Neural progenitor cell (in vitro differentiated cells): Measurements from ENCODE around the gene VAMP2. TPM values are rescaled to one million over a fixed set of nuclear protein-coding genes. Genes with fewer than 3 reads are reported as not detected.

Source experiments
- DNase-seq: peaks from one replicate; pipeline ENCODE4 v3.0.0-alpha.2; 2016; ENCODE audit warnings: low spot score
- H2AFZ ChIP-seq: fragments of 200-600 bp; sonication (generic); replicated peaks from 2 replicates; pipeline ENCODE4 v1.6.1; 2016; ENCODE audit warnings: antibody characterized with exemption
- H3F3A ChIP-seq: fragments of 200-600 bp; sonication (generic); 2 replicates; pipeline ENCODE4 v1.6.1; 2016; ENCODE audit warnings: antibody characterized with exemption, low read depth
- H3K27ac ChIP-seq: fragments of 200-600 bp; sonication (generic); 2 replicates; pipeline ENCODE4 v1.5.1; 2016; ENCODE audit warnings: mild to moderate bottlenecking
- H3K27me3 ChIP-seq: fragments of 200-600 bp; sonication (generic); 2 replicates; pipeline ENCODE4 v1.6.1; 2016; ENCODE audit warnings: mild to moderate bottlenecking, moderate library complexity
- H3K36me3 ChIP-seq: fragments of 200-600 bp; sonication (generic); 2 replicates; pipeline ENCODE4 v1.5.1; 2016
- H3K4me1 ChIP-seq: fragments of 200-600 bp; sonication (generic); 2 replicates; pipeline ENCODE4 v1.6.1; 2016; ENCODE audit warnings: mixed run types
- H3K4me2 ChIP-seq: fragments of 200-600 bp; sonication (generic); 2 replicates; pipeline ENCODE4 v1.6.1; 2016
- H3K4me3 ChIP-seq: fragments of 200-600 bp; sonication (generic); 2 replicates; pipeline ENCODE4 v1.5.1; 2016
- H3K79me2 ChIP-seq: fragments of 200-600 bp; sonication (generic); 2 replicates; pipeline ENCODE4 v1.6.1; 2016; ENCODE audit warnings: low read depth
- H3K9ac ChIP-seq: fragments of 200-600 bp; sonication (generic); 2 replicates; pipeline ENCODE4 v1.6.1; 2016
- H3K9me3 ChIP-seq: fragments of 200-600 bp; sonication (generic); 2 replicates; pipeline ENCODE4 v1.5.1; 2016; ENCODE audit warnings: low read depth
- H4K20me1 ChIP-seq: fragments of 200-600 bp; sonication (generic); 2 replicates; pipeline ENCODE4 v1.6.1; 2016; ENCODE audit warnings: low read depth
- H3K27ac Mint-ChIP-seq: 3 replicates; pipeline ENCODE4 v1.8.0; 2021; ENCODE audit warnings: mixed read lengths
- H3K27me3 Mint-ChIP-seq: 2 replicates; pipeline ENCODE4 v1.8.0; 2022; ENCODE audit warnings: low read depth, mild to moderate bottlenecking, inconsistent platforms, moderate library complexity, mixed read lengths; ENCODE audit not compliant: insufficient read depth
- H3K36me3 Mint-ChIP-seq: 3 replicates; pipeline ENCODE4 v1.8.0; 2021; ENCODE audit warnings: mixed read lengths
- H3K4me1 Mint-ChIP-seq: 3 replicates; pipeline ENCODE4 v1.8.0; 2021; ENCODE audit warnings: mixed read lengths
- H3K4me3 Mint-ChIP-seq: 3 replicates; pipeline ENCODE4 v1.8.0; 2021; ENCODE audit warnings: mild to moderate bottlenecking, moderate library complexity, mixed read lengths
- H3K9me3 Mint-ChIP-seq: 3 replicates; pipeline ENCODE4 v1.8.0; 2020; ENCODE audit warnings: mixed read lengths
- EZH2 ChIP-seq: fragments of 200-600 bp; sonication (generic); IDR thresholded peaks from 2 replicates; pipeline ENCODE4 v1.6.1; 2017; ENCODE audit warnings: antibody characterized with exemption, mild to moderate bottlenecking, moderate library complexity
- EZH2phosphoT487 ChIP-seq: fragments of 200-600 bp; sonication (generic); IDR thresholded peaks from 2 replicates; pipeline ENCODE4 v1.6.1; 2017; ENCODE audit warnings: antibody characterized with exemption
- total RNA-seq: library from RNA; depleted of rRNA; stranded (reverse); fragments of >200 nt; gene quantifications from 2 replicates; pipeline ENCODE4 v1.2.3, GENCODE V29; 2015; ENCODE audit warnings: low replicate concordance
- TF ChIP-seq, protein P1 (sequence below): fragments of 200-600 bp; sonication (generic); IDR thresholded peaks from 2 replicates; pipeline ENCODE4 v1.5.1; 2017; ENCODE audit warnings: antibody characterized with exemption, mild to moderate bottlenecking

Gene VAMP2
- total RNA-seq, 1 donor from 2014 or later: 11.7 TPM

DNA sequence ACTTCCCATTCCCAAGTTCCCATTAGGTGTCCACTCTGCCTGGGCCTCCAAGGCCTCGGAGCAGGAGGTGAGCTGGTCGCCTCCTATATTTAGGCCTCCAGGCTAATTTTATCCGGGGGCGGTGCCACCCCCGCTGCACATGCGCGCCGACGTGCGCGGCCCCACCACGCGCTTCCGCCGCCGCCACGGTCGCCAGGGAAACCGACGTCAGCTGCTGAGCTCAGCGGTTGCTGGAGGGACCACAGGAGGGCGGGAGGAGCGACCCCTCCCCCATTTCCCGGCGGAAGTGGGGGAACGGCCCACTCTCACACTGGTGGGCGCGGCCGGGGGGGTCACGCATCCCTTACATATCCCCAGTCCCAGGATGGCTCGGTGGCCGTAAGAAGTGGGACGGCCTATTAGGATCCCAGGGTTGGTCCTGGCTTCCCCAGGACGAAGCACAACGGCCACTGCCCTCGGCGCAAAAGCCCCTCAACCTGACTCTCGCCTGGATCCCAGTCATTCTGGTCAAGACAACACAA lies 11.6 kb downstream of the VAMP2 start:
- Mint-ChIP-seq H3K27me3 (peaks cover 16% of the 10 kb centered on the region), H3K4me1 (peaks cover 21% of the 10 kb centered on the region), H3K9me3 (no peaks in the 10 kb centered on the region), H3K27ac (peak overlapping the region; percentile 96), H3K4me3 (no peak overlapping the region), H3K36me3 (peaks cover 7% of the 10 kb centered on the region)
- peak overlapping the region; percentile 18 for H3K9ac ChIP-seq
- H3K9me3 ChIP-seq: no peaks in the 10 kb centered on the region
- no peaks in the 10 kb centered on the region for H3K79me2 ChIP-seq
- no peak overlapping the region for H3K27ac ChIP-seq
- no peaks in the 10 kb centered on the region for H3K27me3 ChIP-seq
- H3K36me3 ChIP-seq: no peaks in the 10 kb centered on the region
- TF ChIP-seq, protein P1, sequence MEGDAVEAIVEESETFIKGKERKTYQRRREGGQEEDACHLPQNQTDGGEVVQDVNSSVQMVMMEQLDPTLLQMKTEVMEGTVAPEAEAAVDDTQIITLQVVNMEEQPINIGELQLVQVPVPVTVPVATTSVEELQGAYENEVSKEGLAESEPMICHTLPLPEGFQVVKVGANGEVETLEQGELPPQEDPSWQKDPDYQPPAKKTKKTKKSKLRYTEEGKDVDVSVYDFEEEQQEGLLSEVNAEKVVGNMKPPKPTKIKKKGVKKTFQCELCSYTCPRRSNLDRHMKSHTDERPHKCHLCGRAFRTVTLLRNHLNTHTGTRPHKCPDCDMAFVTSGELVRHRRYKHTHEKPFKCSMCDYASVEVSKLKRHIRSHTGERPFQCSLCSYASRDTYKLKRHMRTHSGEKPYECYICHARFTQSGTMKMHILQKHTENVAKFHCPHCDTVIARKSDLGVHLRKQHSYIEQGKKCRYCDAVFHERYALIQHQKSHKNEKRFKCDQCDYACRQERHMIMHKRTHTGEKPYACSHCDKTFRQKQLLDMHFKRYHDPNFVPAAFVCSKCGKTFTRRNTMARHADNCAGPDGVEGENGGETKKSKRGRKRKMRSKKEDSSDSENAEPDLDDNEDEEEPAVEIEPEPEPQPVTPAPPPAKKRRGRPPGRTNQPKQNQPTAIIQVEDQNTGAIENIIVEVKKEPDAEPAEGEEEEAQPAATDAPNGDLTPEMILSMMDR: no peak
- TF ChIP-seq EZH2phosphoT487 (no peak), EZH2 (no peak)
- peak overlapping the region; percentile 69 for H3K4me3 ChIP-seq
- H3K4me1 ChIP-seq: peaks cover 18% of the 10 kb centered on the region
- DNase-seq: peak; percentile 86
- peak overlapping the region; percentile 92 for H3K4me2 ChIP-seq
- H3F3A ChIP-seq: peaks cover 41% of the 10 kb centered on the region
- peaks cover 18% of the 10 kb centered on the region for H4K20me1 ChIP-seq
- H2AFZ ChIP-seq: no peak overlapping the region

DNA sequence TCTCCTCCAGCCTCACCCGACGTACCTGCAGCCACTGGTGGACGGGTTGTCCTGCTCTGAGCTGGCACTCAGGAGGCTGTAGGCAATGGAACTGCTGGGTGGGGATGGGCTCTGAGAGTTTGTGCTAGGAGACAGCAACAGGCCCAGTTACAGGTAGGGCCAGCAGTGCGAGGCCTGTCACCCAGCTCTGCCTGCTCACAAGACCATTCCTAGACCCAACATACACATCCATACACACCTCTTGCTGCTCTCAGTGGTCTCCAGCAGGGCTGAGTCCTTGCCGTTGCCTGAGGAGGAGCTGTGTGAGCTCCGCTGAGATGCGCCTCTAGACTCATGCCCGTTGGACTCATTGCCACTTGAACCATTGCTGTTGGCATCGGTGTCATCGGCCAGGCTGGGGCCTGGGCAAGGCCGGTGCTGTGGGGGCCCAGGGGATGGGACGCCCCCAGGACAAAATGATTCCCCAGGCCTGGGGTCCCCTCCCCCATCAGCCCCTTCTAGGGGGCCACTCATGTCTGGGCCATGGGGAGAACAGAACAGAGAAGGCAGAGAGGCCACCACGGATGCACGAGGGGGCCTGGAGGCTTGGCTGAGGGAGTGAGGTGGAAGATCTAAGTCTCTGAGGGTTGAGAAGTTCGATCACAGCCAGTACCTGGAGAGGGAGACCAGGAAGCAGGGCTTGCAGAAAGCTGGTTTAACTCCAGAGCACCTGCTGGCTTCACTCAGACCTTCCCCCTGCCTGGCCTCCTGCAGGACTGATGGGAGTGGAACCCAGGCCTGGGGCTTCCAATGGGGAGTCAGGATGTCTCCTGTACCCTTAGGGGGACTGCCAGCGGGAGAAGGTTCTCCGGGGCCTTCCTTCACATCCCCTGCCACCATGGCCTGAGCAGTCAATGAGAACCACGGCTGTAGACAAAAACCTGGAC lies 12.3 kb downstream of the VAMP2 start:
- H3K9me3 ChIP-seq: no peaks in the 10 kb centered on the region
- peaks cover 21% of the 10 kb centered on the region for H3K4me1 Mint-ChIP-seq
- H3K27ac Mint-ChIP-seq: no peak overlapping the region
- no peaks in the 10 kb centered on the region for H3K79me2 ChIP-seq
- no peak for DNase-seq
- H3K27me3 Mint-ChIP-seq: peaks cover 15% of the 10 kb centered on the region
- TF ChIP-seq EZH2phosphoT487 (no peak), EZH2 (no peak)
- TF ChIP-seq, protein P1: no peak
- H3K4me2 ChIP-seq: peak overlapping the region; percentile 92
- no peaks in the 10 kb centered on the region for H3K9me3 Mint-ChIP-seq
- peaks cover 9% of the 10 kb centered on the region for H3K36me3 Mint-ChIP-seq
- H2AFZ ChIP-seq: no peak overlapping the region
- H3K4me3 ChIP-seq: peak overlapping the region; percentile 69
- no peak overlapping the region for H3K4me3 Mint-ChIP-seq
- no peaks in the 10 kb centered on the region for H3K36me3 ChIP-seq
- no peak overlapping the region for H3K27ac ChIP-seq
- H4K20me1 ChIP-seq: peaks cover 18% of the 10 kb centered on the region
- H3K27me3 ChIP-seq: no peaks in the 10 kb centered on the region
- H3K4me1 ChIP-seq: peaks cover 14% of the 10 kb centered on the region
- no peak overlapping the region for H3K9ac ChIP-seq
- H3F3A ChIP-seq: peaks cover 35% of the 10 kb centered on the region

DNA sequence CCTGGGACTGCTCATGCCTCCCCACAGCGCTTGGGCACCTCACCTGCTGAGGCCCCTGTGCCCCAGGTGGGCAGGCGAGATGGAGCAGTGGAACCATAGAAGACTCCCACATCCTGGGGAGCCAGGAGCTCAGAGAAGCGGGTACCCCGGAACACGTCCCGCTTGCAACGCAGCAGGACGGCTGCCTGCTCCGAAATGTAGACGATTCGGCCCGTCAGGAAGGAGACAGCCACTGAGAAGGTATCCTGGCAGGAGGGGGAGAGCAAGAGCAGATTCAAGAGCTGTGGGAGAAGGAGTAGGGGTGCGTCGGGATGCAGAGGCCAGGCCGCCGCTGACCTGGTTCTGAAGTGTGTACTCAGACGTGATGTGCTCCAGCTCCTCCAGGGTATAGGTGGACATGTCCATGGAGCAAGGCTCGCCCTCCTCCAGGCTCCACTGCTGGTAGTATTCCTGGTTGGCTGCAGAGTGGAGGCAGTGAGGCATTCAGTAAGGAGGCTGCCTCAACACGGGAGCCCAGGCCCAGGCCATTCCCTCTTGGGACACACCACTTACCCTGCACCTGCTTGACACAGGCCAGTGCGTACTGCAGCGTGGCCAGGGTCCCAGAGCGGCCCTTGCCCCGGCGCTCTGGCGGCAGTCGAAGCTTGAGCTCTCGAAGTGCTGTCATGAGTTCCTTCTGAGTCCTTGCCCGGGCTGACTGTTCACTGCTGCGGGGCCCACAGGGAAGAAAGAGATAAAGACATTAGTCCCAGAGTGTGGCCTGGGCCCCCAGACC lies 13.1 kb downstream of the VAMP2 start:
- Histone ChIP-seq H3K36me3 (no peaks in the 10 kb centered on the region), H3K4me1 (peaks cover 6% of the 10 kb centered on the region), H3K79me2 (no peaks in the 10 kb centered on the region), H2AFZ (no peak overlapping the region), H3K27ac (no peak overlapping the region), H4K20me1 (peaks cover 18% of the 10 kb centered on the region), H3K4me3 (no peak overlapping the region), H3K9ac (no peak overlapping the region), H3K27me3 (no peaks in the 10 kb centered on the region), H3K4me2 (no peak overlapping the region), H3K9me3 (no peaks in the 10 kb centered on the region), H3F3A (peaks cover 26% of the 10 kb centered on the region)
- DNase-seq: no peak
- TF ChIP-seq, protein P1: no peak
- TF ChIP-seq EZH2phosphoT487 (no peak), EZH2 (no peak)
- Mint-ChIP-seq H3K36me3 (peaks cover 9% of the 10 kb centered on the region), H3K4me1 (peaks cover 21% of the 10 kb centered on the region), H3K27me3 (peaks cover 12% of the 10 kb centered on the region), H3K9me3 (no peaks in the 10 kb centered on the region), H3K4me3 (peak overlapping the region; percentile 65), H3K27ac (no peak overlapping the region)
